Measurements from ENCODE around the gene F12.
A peak's percentile ranks its signal among the peaks of the same experiment; 100 is the strongest.

The F12 gene

GRCh38 chr5:177367981-177368868 lies 41.1 kb downstream of the F12 start:
- TF ChIP-seq, protein P1, sequence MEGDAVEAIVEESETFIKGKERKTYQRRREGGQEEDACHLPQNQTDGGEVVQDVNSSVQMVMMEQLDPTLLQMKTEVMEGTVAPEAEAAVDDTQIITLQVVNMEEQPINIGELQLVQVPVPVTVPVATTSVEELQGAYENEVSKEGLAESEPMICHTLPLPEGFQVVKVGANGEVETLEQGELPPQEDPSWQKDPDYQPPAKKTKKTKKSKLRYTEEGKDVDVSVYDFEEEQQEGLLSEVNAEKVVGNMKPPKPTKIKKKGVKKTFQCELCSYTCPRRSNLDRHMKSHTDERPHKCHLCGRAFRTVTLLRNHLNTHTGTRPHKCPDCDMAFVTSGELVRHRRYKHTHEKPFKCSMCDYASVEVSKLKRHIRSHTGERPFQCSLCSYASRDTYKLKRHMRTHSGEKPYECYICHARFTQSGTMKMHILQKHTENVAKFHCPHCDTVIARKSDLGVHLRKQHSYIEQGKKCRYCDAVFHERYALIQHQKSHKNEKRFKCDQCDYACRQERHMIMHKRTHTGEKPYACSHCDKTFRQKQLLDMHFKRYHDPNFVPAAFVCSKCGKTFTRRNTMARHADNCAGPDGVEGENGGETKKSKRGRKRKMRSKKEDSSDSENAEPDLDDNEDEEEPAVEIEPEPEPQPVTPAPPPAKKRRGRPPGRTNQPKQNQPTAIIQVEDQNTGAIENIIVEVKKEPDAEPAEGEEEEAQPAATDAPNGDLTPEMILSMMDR (IDR thresholded peaks at IDR 0.05) = no peak
- DNase-seq (ENCODE audit: low spot score) = no peak
- H3K4me3 ChIP-seq = no peak overlapping the region
- no peak overlapping the region for H3K27ac ChIP-seq

GRCh38 chr5:177367323-177367848 lies 42.0 kb downstream of the F12 start:
- peak overlapping the region; percentile 70 for H3K4me3 ChIP-seq
- peak overlapping the region in 1 of 2 donors; percentile 89 for H3K27ac ChIP-seq
- DNase-seq (ENCODE audit: low spot score) = peak; percentile 72
- TF ChIP-seq, protein P1 (IDR thresholded peaks at IDR 0.05) = no peak

DNA sequence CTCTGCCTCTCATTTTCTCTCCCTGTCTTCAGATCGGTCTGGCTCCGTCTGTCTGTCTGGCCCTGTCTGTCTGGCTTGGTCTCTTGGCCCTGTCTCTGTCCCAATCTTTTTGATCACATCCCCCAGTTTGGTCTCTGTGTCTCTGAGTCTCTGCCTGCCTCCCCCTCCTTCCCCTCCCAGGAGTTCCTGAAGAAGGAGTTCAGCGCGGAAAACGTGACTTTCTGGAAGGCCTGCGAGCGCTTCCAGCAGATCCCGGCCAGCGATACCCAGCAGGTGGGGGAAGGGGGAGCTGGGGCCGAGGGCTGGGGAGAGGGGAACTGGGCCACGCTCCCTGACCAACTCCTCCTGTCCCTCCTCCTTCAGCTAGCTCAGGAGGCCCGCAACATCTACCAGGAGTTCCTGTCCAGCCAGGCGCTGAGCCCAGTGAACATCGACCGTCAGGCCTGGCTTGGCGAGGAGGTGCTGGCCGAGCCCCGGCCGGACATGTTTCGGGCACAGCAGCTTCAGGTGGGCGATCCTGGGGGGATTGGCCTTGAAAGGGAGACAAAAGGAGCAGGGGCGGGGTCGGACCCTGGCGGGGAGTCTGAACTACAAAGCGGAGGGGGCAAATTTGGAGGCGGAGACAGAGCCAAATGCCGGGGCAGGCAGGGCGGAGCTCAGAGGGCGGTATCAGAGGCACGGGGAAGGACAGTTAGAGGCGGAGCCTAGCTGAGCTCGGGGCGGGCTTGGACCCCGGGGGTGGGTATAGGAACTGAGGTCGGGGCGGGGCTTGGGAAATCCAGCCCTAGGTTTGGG lies 42.6 kb downstream of the F12 start:
- H3K4me3 ChIP-seq = peak overlapping the region; percentile 70
- TF ChIP-seq, protein P1 (IDR thresholded peaks at IDR 0.05) = no peak
- H3K27ac ChIP-seq = peak overlapping the region; percentile 42 to 89
- peak; percentile 90 for DNase-seq (ENCODE audit: low spot score)

- DNase-seq (ENCODE audit: low spot score) = no peak
- Histone ChIP-seq H3K4me3 (no peak overlapping the region), H3K27ac (peak overlapping the region; percentile 42 to 89)
- TF ChIP-seq, protein P1 (IDR thresholded peaks at IDR 0.05) = no peak
Observed at GRCh38 chr5:177365845-177366527, 43.4 kb downstream of the F12 start.

DNA sequence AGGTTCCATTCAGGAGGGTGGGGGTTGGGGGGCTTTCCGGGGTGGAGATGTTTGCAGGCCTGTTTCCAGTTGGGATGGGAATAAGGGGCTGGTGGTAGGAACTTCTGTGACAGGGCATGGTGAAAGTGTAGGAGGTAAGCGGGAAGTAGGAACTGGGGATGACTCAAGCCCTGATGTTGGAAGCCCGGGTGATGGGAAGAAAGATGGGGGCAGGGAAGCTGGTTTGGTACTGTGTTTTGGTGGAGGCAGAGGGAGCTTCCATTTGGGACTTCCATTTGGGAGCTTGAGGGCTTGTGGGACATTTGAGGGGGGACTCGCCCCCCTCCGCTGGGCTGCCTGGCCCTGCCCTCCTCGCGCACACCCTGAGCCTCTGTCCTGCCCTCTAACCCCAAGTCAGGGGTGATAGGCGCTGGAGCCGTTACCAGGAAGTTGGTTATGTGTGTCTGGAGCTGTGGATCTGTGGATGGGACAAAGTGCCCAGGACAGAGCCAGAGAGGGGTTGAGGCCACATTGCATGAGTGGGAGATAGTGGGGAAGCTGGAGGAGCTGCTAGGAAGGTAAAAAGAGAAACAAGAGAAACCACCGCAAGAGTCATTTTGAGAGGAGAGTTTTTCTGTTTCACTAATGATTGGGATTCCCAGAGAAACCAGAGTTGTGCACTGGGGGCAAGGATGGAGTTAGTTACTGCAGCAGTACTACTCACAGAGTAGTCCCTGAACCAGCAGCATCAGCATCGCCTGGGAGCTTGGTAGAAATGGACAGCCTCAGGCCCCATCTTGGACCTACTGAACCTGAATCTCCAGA lies 45.0 kb downstream of the F12 start:
- DNase-seq (ENCODE audit: low spot score) = no peak
- no peak overlapping the region for H3K4me3 ChIP-seq

More for the DNA sequence above, 45.0 kb downstream of the F12 start:
- TF ChIP-seq, protein P1 (IDR thresholded peaks at IDR 0.05) = no peak
- H3K27ac ChIP-seq = no peak overlapping the region

Data from coronary artery (tissue), 2 donors.